Stimulated activated CD8-positive, alpha-beta memory T cell treated with anti-CD3 and anti-CD28 coated beads, Interleukin-15, amount 100 ng/mL, for 24 hours (primary cell): ENCODE results near the gene LRP1B.

Experiments
- DNase-seq: peaks from one replicate; pipeline ENCODE4 v3.0.0-alpha.2; 2020; ENCODE audit warnings: low read depth

LRP1B gene

GRCh38 chr2:141125432-141125831 lies 1005.4 kb downstream of the LRP1B start:
- DNase-seq, result no peak

- no peak for DNase-seq
These were observed 1012.0 kb downstream of the LRP1B start for GRCh38 chr2:141118836-141119235.

- no peak for DNase-seq
These were observed 1017.5 kb downstream of the LRP1B start for GRCh38 chr2:141113301-141113700.

DNA sequence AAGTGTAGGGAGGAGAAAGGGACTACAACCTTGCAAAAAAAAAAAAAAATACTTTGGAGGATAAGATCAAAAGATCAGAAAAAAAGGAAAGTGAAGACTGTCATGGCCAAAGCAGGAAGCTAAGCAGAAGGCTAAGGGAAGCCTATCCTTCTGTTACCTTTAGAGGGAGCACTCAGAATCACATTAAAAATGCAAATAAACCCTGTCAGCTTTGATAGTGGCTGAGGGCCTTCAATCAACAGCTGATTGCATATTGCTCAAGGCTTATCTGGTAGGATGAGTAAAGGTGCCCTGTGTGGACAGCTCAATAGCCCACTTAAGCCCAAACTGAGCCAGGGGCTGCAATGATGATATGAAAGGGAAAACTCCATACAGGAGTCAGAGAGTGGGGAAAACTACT lies 1021.2 kb downstream of the LRP1B start:
- no peak for DNase-seq

DNA sequence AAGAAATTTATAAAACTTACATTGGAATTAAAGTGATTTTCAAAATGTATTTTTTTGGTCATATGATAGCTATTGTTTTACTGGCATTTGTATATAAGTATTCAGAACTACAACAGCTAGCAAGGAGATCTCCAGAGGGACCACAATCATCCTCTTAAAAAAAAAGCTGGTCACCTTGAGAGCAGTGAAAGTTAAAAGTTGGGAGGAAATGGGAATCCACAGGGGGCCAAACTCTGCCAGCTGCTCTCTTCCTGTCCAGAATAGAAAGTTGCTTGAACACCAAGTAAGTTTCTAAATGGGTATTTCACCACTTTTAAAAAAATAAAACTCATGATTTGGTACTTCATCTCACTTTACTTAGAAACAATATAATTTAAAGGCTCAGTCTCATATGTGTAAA lies 1025.1 kb downstream of the LRP1B start:
- DNase-seq, result no peak

GRCh38 chr2:141103216-141103615 lies 1027.6 kb downstream of the LRP1B start:
- no peak for DNase-seq

DNA sequence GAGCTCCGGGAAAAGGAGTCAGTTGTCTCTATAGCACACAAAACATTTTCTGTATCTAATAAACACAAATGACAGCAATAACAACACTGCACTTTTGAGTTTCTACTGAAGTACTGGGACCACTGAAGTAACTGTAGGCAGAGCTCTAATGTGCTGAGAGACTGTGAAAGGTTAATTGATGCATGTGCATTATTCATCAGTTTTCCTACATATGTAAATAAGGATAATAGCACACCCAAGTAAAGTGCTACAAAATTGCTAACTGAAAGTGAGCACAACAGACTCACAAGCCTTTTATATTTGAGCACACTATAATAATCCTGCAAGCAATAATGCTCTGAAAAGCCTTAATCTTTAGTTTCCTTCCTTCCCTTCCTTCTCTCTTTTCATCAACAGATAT lies 1051.6 kb downstream of the LRP1B start:
- no peak for DNase-seq

DNA sequence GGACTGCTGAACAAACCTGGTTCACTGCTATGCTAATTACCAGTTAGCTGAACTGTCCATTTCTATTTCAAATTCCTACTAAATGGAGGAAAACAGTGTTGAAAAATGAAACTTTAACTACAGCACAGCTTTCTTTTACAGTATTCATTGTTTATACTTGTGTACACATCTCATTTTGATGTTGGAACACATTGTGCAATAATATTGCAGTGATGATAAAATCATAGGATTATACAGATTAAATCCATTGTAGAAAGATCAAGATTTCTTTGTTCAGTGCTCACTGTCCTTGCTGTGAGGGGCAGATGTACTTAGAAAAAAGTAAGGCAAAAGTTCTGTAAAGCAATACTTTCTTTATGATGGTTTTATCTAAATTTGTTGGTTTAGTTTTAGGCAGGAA lies 1055.1 kb downstream of the LRP1B start:
- DNase-seq, result no peak

- DNase-seq, result no peak
These were observed 1062.6 kb downstream of the LRP1B start for GRCh38 chr2:141068053-141068682.

DNA sequence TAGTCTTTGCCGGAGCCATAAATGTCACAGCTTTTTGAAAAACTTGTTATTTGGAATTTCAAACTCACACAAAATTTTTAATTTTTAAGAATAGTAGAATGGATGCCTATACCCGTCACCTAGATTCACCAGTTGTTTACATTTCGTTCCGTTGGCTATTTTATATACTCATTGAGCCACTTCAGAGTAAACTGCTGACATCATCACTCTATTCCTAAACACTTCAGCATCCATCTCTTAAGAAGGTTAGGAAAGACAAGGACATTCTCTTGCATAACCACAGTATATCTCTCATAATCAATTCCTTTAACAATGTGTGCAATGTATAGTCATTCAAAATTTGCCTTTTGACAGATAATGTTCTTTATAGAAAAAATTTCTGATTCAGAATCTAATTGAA lies 1065.8 kb downstream of the LRP1B start:
- DNase-seq, result no peak

DNA sequence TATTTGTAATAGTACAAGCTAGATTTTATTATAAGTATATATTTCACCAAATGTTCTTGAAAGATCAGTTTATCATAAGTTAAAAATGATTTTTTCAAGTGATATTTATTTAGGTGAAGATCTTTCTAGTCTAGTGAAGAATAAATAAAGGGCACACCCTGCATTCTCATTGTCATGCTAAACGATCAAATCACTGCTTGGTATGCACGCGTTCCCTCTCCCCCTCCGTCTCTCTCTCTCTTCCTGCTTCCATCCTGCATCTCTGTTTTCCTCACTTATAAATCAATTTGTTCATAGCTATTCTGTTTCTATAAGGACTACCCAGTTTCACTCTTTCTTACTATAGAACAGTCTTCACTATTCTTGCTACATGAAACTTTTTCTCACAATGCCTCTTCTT lies 1067.4 kb downstream of the LRP1B start:
- DNase-seq, result no peak

DNA sequence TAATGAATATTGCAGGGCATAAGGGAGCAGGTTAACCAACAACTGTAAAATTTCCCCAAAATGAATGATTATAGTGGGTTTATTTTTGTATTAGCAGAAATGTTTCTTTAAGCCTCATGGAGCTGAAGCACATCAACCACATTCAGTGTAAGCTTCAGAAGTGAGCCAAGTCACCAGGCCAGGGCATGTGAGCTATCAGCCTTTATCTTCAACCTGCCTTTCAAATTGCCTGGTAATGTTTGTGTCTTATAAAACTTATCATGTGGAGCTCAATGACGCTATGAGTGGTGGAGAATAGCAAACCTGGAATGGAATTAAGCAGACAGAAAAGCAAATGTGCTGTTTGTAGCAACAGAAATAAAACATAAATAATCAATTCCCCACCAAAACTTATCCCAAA lies 1068.4 kb downstream of the LRP1B start:
- no peak for DNase-seq

- DNase-seq, result no peak
These were observed 1068.8 kb downstream of the LRP1B start for GRCh38 chr2:141062031-141062430.

GRCh38 chr2:141058556-141058955 lies 1072.3 kb downstream of the LRP1B start:
- no peak for DNase-seq

GRCh38 chr2:141055531-141055930 lies 1075.3 kb downstream of the LRP1B start:
- DNase-seq, result no peak

DNA sequence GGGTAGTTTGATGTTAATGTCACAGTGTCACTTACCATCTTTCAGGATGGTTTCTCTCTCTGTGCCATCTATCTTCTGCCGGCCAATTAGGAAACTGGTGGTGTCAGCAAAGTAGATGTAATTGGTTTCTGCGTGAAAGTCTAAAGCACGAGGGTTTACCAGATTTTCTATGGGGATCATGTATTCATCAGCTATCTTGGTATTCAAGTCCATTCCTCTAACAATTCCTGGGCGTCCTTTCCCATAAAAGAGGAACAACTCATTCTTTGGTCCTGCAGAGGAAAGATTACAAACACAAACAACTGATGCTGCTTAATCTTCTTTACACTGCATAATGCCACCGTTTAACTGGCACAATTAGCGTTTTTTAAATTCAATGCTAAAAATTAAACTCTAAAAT lies 1081.9 kb downstream of the LRP1B start:
- DNase-seq, result no peak

DNA sequence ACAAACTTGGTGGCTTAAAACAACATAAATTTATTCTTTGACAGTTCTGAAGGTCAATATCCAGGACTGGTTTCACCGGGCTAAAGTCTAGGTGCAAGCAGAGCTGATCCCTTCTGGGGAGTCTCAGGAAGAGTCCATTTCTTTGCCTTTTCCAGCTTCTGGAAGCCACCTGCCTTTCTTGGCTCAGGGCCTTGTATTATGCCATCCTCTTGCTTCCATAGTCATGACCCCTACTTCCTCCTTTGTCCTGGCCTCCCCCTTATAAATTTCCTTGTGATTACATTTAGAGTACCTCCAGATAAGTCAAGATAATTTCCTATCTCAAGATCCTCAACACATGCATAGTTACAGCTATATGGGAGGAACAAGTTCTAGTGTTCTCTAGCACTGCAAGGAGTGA lies 1089.5 kb downstream of the LRP1B start:
- DNase-seq, result no peak

DNA sequence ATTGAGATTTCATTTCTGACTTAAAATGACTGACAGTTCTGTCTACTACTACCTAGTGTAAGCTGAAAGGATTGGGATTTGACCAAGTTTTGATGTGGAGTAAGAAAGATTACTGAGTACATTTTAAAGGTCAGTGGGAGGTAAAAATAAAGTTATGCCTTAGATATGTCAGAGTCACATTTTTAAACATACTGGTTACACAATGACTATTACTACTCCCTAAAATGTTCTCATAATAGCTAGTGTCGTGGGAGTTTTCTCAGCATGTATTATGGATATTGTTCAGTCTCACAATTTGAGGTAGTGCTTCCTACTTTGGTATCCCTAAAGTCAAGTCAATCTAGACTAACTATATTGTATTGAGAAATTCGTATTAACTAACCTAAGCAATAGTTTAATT lies 1092.5 kb downstream of the LRP1B start:
- DNase-seq, result no peak

DNA sequence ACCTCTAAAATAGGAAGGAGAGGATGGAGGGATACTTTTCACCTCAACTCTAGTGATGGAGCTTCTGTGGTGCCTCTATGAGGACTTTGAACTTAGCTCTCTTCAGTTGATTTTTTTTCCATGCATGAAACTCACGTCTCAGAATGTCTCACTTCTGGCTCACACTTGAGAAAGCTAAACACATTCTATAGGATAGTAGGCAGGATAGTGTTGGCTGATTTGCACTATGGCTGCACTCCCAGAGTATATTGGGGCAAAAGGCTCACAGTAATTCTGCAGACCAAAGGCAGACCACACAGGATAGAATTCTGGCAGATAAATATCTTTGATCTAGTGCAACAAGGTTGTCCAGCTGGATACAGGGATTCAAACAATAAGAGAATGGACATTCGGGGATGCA lies 1093.5 kb downstream of the LRP1B start:
- DNase-seq, result no peak

- no peak for DNase-seq
These were observed 1094.9 kb downstream of the LRP1B start for GRCh38 chr2:141035846-141036420.

DNA sequence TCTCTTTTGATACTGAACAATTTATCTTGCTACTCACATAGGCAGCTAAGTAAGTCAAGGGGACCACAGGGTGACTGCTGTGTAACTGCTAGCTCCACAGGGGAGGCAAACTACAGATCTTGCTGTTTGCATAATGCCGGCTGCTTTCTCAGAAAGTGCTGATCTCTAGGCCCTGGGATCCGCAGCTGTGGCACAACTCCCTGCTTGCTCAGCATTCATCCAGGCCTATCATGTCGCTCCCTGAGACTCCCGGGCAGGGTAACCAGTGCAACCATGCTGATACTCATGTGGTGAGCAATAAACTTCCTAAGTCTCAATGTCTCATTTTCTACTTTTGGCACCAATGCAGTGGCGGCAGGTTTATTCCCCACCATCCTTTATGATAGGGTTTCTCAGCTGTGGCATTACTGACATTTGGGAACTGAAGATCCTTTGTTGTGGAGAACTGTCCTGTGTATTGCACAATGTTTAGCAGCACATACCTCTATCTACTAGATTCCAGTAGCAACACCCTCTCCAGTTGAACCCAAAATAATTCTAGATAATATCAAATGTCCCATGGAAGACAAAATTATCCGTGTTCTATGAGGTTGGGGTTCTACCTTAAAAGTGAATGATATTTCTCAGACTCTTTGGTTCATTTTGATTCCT lies 1101.3 kb downstream of the LRP1B start:
- no peak for DNase-seq

DNA sequence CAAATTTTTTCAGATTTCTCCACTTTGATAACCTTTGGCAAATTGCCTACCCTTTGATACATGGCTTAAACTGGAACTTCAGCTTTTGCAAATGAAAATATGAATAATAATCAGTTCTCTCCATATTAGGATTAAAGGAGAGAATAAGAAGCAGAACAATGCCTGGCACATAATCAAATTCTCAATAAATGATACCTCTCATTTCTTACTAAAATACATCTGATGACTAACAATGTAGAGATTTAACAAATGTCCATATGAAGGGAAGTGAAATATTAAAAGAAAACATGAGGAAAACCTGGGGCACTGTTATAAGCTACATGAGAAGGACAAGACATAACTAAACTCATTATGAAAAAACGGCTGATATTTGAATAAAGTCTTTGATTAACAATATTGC lies 1103.6 kb downstream of the LRP1B start:
- DNase-seq, result no peak

DNA sequence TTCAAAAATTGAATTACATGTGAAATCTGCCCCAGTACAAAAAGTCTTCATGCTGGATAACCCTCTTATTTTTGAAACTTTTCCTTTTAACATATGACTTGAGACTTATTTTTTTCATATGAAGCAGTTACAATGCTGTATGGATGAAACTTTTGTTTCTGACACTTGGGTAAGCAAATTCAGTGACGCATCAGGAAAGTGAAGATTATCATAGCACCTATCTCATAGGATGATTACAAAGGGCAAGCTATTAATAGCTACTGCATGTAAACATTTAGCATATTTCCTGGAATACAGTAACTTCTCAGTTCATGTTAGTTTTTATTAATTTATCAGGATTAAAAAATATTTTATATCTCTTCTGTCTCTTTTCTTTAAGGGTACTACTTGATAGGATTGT lies 1109.2 kb downstream of the LRP1B start:
- no peak for DNase-seq

DNA sequence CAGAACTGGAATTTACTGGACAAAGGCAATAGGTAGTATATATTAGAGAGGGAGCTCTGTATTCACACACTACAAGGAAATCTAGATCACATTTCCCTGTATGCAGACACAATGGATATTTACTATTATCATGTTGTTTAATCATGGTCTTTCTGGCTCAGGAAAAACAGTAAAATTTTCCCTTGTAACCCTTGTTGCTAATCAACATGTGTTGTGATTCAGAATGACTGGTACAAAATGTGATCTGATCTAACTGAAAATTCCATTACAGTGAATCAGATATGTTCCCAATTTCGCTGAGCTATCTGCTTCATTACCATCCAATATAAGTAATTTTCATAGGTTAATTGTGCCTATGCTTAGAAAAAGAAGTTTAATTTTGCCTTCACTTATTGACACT lies 1109.7 kb downstream of the LRP1B start:
- no peak for DNase-seq
